ENCODE data around the gene DDAH2. TPM values are rescaled to one million over a fixed set of nuclear protein-coding genes. Genes with fewer than 3 reads are reported as not detected.
A peak's percentile ranks its signal among the peaks of the same experiment; 100 is the strongest.

The DDAH2 gene
- total RNA-seq, 3 donors from 2014 or later (not counting 1 experiment from before 2014, with no cell fraction given), result 22.3 to 36.1 (median 24.6) TPM

GRCh38 chr6:31732029-31732428 is 2.9 kb upstream of the DDAH2 start:
- no peak overlapping the region for H3K4me3 ChIP-seq (ENCODE audit: low read length)
- no peak for DNase-seq
- H3K27me3 ChIP-seq (ENCODE audit: control insufficient read depth, insufficient read depth, low read length), result no peaks in the 10 kb centered on the region
- Mint-ChIP-seq H3K27me3 (ENCODE audit: low read depth in 2 of 2) (no peaks in the 10 kb centered on the region), H3K36me3 (peaks cover under 1% of the 10 kb centered on the region), H3K9me3 (no peaks in the 10 kb centered on the region), H3K27ac (peak overlapping the region; percentile 90 to 91), H3K4me1 (peaks cover 55 to 80% of the 10 kb centered on the region in 2 donors), H3K4me3 (peak overlapping the region; percentile 97)
- intact Hi-C loops (cut with micrococcal nuclease), result loop anchor here (10.0 kb wide), 1 partner anchor 187 kb away; the partner anchor contains the start of genes ATP6V1G2, DDX39B and NFKBIL1
- H3K9me3 ChIP-seq (ENCODE audit: control insufficient read depth, insufficient read depth, low read length), result no peaks in the 10 kb centered on the region
- 88% methylated on average over 2 of the region's 3 CpGs for WGBS (ENCODE audit: insufficient coverage)
- H3K27ac ChIP-seq (ENCODE audit: low read length), result no peak overlapping the region
- TF ChIP-seq CTCF (IDR thresholded peaks at IDR 0.05), result no peak
- H3K36me3 ChIP-seq (ENCODE audit: control insufficient read depth, insufficient read depth, low read length), result peaks cover 41% of the 10 kb centered on the region
- H3K4me1 ChIP-seq (ENCODE audit: control insufficient read depth, insufficient read depth, low read length), result peaks cover 68% of the 10 kb centered on the region
- no peak for ATAC-seq

DNA sequence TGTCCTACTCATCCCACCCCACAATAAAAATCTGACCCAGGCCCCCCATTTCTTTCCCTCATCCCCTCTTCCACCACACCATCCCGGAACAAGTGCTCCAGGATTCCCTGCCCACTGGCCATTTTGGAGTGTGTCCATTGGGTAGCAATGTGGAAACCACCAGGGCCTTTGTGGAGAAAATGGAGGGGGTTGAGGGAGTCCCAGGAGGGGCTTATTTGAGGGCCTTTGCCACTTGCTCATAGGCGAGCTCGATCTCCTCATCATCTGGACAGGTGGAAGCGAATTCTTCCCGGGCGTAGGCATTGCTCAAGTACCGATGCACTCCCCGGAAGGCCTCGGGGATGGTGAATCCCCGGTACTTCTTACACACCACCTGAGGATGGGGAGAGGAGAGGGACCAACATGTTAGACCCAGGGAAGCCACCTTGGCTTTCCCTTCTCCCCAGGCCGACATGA is 1.6 kb upstream of the DDAH2 start:
- Histone ChIP-seq H3K9me3 (ENCODE audit: control insufficient read depth, insufficient read depth, low read length) (no peaks in the 10 kb centered on the region), H3K4me1 (ENCODE audit: control insufficient read depth, insufficient read depth, low read length) (peaks cover 68% of the 10 kb centered on the region), H3K27ac (ENCODE audit: low read length) (peak overlapping the region; percentile 64), H3K4me3 (ENCODE audit: low read length) (no peak overlapping the region), H3K36me3 (ENCODE audit: control insufficient read depth, insufficient read depth, low read length) (peaks cover 49% of the 10 kb centered on the region), H3K27me3 (ENCODE audit: control insufficient read depth, insufficient read depth, low read length) (no peaks in the 10 kb centered on the region)
- no peak for DNase-seq
- Mint-ChIP-seq H3K36me3 (peaks cover 14% of the 10 kb centered on the region), H3K27me3 (ENCODE audit: low read depth in 2 of 2) (no peaks in the 10 kb centered on the region), H3K27ac (peak overlapping the region; percentile 90 to 91), H3K4me1 (peaks cover 57 to 80% of the 10 kb centered on the region in 2 donors), H3K9me3 (no peaks in the 10 kb centered on the region), H3K4me3 (peak overlapping the region; percentile 97)
- intact Hi-C loops (cut with micrococcal nuclease), result loop anchor here (1.0 to 10.0 kb wide), 2 partner anchors 100 to 186 kb away; partner anchors contain the start of genes ATP6V1G2, DDX39B and NFKBIL1
- WGBS (ENCODE audit: insufficient coverage), result 90% methylated on average over 11 of the region's 11 CpGs
- no peak for TF ChIP-seq CTCF (IDR thresholded peaks at IDR 0.05)
- no peak for ATAC-seq

GRCh38 chr6:31729979-31730630 is 1.0 kb upstream of the DDAH2 start:
- no peak for TF ChIP-seq CTCF (IDR thresholded peaks at IDR 0.05)
- Mint-ChIP-seq H3K27me3 (ENCODE audit: low read depth in 2 of 2) (no peaks in the 10 kb centered on the region), H3K27ac (peak overlapping the region; percentile 90 to 91), H3K4me3 (peak overlapping the region; percentile 97), H3K4me1 (peaks cover 56 to 77% of the 10 kb centered on the region in 2 donors), H3K36me3 (peaks cover 16% of the 10 kb centered on the region), H3K9me3 (no peaks in the 10 kb centered on the region)
- Histone ChIP-seq H3K27me3 (ENCODE audit: control insufficient read depth, insufficient read depth, low read length) (no peaks in the 10 kb centered on the region), H3K27ac (ENCODE audit: low read length) (peak overlapping the region; percentile 64), H3K36me3 (ENCODE audit: control insufficient read depth, insufficient read depth, low read length) (peaks cover 49% of the 10 kb centered on the region), H3K9me3 (ENCODE audit: control insufficient read depth, insufficient read depth, low read length) (no peaks in the 10 kb centered on the region), H3K4me1 (ENCODE audit: control insufficient read depth, insufficient read depth, low read length) (peaks cover 68% of the 10 kb centered on the region), H3K4me3 (ENCODE audit: low read length) (peak overlapping the region; percentile 75)
- DNase-seq, result peak; percentile 75 to 83
- peak; percentile 42 to 67 (median 63) for ATAC-seq
- intact Hi-C loops (cut with micrococcal nuclease), result loop anchor here (1.0 to 10.0 kb wide), 3 partner anchors 39 to 185 kb away; partner anchors contain the start of genes ATP6V1G2, DDX39B and NFKBIL1
- WGBS (ENCODE audit: insufficient coverage), result 5% methylated on average over 43 of the region's 46 CpGs

All from natural killer cell (primary cell).